Dermis blood vessel endothelial cell (primary cell): Measurements from ENCODE around the gene AKNA. TPM values are rescaled to one million over a fixed set of nuclear protein-coding genes. Genes with fewer than 3 reads are reported as not detected.
"Not testable (repeated sequence)": the region's sequence is repeated elsewhere in the genome, so short reads cannot be mapped to it uniquely, and the experiment has no call there.

ENCODE experiments used
- DNase-seq: peaks from one replicate; pipeline ENCODE4 v3.0.0; 2010
- total RNA-seq: library from RNA; depleted of rRNA; stranded (reverse); fragments of >200 nt; gene quantifications from 2 replicates; pipeline ENCODE4 v1.2.3, GENCODE V29; 2014

The AKNA gene
- total RNA-seq, 1 donor from 2014 or later: 3.6 TPM

GRCh38 chr9:114335745-114336144 lies 52.0 kb downstream of the AKNA start:
- DNase-seq: no peak

- no peak for DNase-seq
These were observed 53.3 kb downstream of the AKNA start for GRCh38 chr9:114334490-114334889.

GRCh38 chr9:114333718-114334117 lies 54.1 kb downstream of the AKNA start:
- DNase-seq: not testable (repeated sequence)

- DNase-seq: not testable (repeated sequence)
These were observed 55.2 kb downstream of the AKNA start for GRCh38 chr9:114332474-114333040.

- DNase-seq: not testable (repeated sequence)
These were observed 56.3 kb downstream of the AKNA start for GRCh38 chr9:114331229-114332195.

- DNase-seq: no peak
These were observed 57.1 kb downstream of the AKNA start for GRCh38 chr9:114330636-114331035.

GRCh38 chr9:114329625-114330022 lies 58.2 kb downstream of the AKNA start, which contains the start of gene ORM2:
Gene ORM2 (plus strand): TSS chr9:114329869. CDS start chr9:114329905, 36 bp downstream.
- DNase-seq: not testable (repeated sequence)

- not testable (repeated sequence) for DNase-seq
These were observed 58.7 kb downstream of the AKNA start for GRCh38 chr9:114328937-114329624.

- DNase-seq: not testable (repeated sequence)
These were observed 59.4 kb downstream of the AKNA start for GRCh38 chr9:114328357-114328820.

GRCh38 chr9:114327749-114328148 lies 60.0 kb downstream of the AKNA start:
- DNase-seq: no peak

- DNase-seq: not testable (repeated sequence)
These were observed 62.0 kb downstream of the AKNA start for GRCh38 chr9:114325684-114326254.

- DNase-seq: not testable (repeated sequence)
These were observed 62.8 kb downstream of the AKNA start for GRCh38 chr9:114324965-114325364.

GRCh38 chr9:114324492-114324891 lies 63.3 kb downstream of the AKNA start:
- DNase-seq: no peak

GRCh38 chr9:114323849-114324248 lies 63.9 kb downstream of the AKNA start:
- DNase-seq: not testable (repeated sequence)

GRCh38 chr9:114322831-114323531 lies 64.8 kb downstream of the AKNA start, which contains the start of gene ORM1:
Gene ORM1 (plus strand): TSS chr9:114323098. CDS start chr9:114323134, 36 bp downstream.
- not testable (repeated sequence) for DNase-seq

- DNase-seq: not testable (repeated sequence)
These were observed 65.5 kb downstream of the AKNA start for GRCh38 chr9:114322160-114322818.

- no peak for DNase-seq
These were observed 66.0 kb downstream of the AKNA start for GRCh38 chr9:114321759-114322158.

GRCh38 chr9:114320710-114321109 lies 67.1 kb downstream of the AKNA start:
- DNase-seq: peak; percentile 27

GRCh38 chr9:114319147-114319546 lies 68.6 kb downstream of the AKNA start:
- no peak for DNase-seq

- no peak for DNase-seq
These were observed 69.4 kb downstream of the AKNA start for GRCh38 chr9:114318416-114318815.
